ENCODE results near the gene B4GALNT4.
"Not testable (repeated sequence)": the region's sequence is repeated elsewhere in the genome, so short reads cannot be mapped to it uniquely, and the experiment has no call there.

B4GALNT4 gene

GRCh38 chr11:336659-337198 is 32.6 kb upstream of the B4GALNT4 start:
- no peak for DNase-seq

DNA sequence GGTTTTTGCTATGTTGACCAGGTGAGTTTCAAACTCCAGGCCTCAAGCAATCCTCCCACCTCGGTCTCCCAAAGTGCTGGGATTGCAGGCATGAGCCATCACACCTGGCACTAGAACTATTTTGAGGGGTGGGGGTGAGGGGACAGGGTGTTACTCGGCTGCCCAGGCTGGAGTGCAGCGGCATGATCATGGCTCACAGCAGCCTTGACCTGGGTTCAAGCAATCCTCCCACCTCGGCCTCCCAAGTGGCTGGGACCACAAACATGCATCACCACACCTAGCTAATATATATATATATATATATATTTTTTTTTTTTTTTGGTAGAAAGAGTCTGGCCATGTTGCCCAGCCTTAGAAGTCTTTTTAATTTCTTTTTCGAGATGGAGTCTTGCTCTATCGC is 31.6 kb upstream of the B4GALNT4 start:
- DNase-seq = no peak

- no peak for DNase-seq
Measured at GRCh38 chr11:339963-340362, 29.3 kb upstream of the B4GALNT4 start.

DNA sequence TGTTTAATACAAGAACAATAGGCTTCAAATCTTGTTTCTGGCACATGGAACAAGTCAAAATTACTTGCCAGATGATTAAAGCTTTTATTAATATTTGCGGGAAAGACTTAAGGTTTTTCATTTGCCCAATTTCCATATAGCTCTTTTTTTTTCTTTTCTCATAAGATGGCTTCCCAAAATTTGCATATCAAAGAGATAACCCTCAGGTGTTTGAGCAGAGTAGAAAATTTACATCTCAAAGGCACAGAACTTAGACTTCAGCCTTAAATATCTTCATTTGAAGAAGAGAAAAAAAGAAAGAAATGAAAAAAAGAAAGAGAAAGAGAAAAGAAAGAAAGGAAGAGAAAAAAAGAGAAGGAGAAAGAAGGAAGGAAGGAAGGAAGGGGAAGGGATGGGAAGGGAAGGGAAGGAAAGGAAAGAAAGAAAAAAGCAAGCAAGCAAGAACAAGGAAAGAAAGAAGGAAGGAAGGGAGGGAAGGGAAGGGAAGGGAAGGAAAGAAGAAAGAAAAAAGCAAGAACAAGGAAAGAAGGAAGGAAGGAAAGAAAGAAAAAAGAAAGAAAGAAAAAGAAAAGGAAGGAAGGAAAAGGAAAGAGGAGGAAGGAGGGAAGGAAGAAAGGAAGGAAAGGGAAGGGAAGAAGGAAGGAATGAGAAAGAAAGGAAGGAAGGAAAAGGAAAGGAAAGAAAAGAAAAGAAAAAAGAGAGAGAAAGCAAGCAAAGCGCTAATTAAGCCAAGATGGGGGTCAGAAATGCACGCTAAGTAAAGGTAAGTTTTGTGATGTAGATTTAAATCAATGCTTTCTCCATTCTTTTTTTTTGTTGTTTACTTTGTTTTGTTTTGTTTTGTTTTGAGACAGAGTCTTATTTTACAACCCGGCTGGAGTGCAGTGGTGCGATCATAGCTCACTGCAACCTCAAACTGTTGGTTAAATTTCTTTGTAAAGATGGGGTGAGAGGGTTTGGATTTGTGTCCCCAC is 28.5 kb upstream of the B4GALNT4 start:
- peak; percentile 30 for DNase-seq

GRCh38 chr11:342328-342727 is 27.0 kb upstream of the B4GALNT4 start:
- DNase-seq = no peak

DNA sequence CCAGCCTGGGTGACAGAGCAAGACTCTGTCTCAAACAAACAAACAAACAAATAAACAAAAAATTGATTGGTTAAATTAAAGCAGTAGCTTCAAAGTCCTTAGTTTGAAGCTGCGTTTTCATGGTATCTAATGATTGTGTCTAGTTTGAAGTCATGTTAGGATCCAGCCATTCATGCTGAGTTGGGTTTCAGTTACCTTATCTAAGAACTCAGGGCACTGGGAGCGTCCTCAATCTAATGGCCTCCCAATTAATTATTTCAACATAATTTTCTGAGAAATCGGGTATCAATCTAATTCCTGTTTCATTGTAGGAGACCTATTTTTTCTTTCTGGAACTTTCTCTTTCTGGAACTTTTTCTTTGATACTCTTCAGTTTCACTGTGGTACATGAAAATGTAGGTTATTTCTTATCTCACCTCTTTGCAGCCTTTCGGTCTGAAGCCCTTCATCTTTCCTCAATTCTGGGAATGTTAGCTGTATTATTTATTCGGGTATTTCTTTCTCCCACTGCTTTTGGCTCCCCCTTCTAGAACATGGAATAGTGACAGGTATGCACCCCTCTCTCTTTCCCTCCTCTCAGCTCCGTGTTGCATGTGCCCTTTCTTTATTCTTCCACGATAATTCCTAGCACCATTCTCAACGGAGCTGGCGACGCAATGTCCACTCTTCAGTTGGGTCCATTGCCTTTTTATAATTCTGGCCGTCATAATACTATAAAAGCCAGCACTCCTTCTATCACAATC is 24.3 kb upstream of the B4GALNT4 start:
- no peak for DNase-seq

GRCh38 chr11:346529-346928 is 22.8 kb upstream of the B4GALNT4 start:
- no peak for DNase-seq

GRCh38 chr11:349270-349954 is 19.9 kb upstream of the B4GALNT4 start:
- DNase-seq = not testable (repeated sequence)

GRCh38 chr11:350033-350722 is 19.1 kb upstream of the B4GALNT4 start:
- DNase-seq = not testable (repeated sequence)

GRCh38 chr11:350723-351255 is 18.5 kb upstream of the B4GALNT4 start:
- DNase-seq = no peak

GRCh38 chr11:351411-351810 is 17.9 kb upstream of the B4GALNT4 start:
- DNase-seq = no peak

DNA sequence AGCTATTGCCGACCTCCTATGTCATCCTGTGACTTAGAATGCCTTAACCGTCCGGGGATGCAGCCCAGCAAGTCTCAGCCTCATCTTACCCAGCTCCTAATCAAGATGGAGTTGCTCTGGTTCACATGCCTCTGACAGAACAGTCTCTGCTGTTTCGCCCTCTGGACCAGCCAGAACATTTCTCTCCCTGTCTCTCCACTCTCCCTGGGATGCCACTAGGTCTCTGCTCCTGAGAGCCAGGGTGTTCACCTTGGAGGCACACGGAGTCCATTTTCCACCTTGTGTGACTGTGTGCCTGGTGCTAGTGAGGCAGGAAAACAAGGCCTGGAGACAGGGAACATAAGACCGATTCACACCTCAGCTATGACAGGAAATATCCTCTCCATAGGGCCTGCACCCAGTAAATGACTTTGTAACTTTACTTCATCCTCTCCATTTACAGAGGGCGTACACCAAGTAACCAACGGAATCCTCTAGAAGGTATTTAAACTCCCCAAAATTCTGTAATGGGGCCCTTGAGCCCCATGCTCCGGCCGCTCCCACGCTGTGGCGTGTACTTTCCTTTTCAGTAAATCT is 16.8 kb upstream of the B4GALNT4 start:
- no peak for DNase-seq

- DNase-seq = no peak
Measured at GRCh38 chr11:353179-353873, 16.0 kb upstream of the B4GALNT4 start.

DNA sequence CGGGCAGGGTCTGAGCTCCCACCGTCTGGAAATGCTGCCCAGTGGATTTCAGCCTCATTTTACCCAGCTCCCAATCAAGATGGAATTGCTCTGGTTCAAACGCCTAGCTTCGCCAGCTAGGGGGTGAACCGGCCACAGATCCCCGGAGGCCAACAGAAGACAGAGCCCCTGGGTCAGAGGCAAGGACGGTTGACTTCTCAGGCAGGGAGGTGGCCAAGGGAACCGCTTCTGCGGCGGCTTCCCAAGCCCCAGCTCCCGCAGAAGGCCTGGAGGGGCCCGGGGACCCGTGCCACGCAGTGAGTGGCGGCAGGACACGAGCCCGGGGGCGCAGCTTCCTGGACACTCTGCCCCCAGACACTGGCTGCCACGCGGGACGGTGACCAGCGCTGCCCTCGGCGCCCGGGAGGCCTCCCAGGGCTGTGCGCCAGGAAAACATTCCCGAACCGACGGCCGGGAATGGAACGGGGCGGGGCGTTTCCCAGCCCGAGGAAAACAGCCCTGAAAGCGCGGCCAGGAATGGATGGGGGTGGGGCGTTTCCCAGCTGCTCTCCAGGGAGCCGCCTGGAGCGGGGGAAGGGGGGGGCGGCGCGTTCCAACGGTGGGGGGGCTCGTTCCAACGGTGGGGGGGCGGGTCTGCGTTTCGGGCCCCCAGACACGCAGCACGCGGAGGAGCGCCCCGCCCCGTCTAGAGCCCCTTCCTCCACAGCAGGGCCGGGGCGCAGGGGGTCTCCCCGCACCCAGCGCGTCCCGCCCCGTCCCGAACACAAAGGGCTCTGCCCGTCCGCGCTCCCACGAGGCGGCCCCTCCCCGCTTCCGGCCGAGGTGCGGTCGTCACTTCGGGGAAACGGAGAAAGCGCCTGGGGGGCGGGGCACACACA is 13.5 kb upstream of the B4GALNT4 start:
- DNase-seq = peak; percentile 66

- DNase-seq = no peak
Measured at GRCh38 chr11:356610-357009, 12.7 kb upstream of the B4GALNT4 start.

- no peak for DNase-seq
Measured at GRCh38 chr11:357582-357981, 11.7 kb upstream of the B4GALNT4 start.

DNA sequence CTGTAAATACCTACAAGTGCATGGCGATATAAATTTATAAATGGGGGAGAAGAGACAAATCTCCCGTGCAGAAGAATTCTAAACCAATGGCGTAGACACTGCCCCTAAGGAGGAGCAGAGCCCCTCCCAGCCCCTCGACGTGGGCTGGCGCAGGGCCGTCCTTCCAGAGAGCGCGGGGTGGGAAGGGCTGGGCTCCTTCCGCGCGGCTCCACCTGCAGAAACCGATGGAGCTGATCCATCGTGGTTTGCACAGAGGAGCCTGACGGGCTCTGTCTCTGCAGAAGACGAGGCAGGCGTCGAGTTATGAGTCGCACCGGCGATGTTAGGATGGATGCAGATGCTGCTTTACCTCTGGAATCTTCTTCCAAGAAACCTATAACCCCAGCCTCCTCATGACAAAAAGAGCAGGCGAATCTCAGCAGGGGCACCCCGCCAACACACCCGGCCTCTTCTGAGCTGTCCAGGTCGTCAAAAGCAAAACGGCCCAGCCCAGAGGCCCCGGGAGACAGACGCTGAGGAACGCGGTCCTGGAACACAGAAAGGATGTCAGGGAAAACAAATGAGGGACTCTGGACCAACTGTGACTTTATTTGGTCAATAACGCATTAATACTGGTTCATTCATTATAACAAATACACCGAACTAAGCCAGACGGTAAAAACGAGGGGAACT is 11.0 kb upstream of the B4GALNT4 start:
- DNase-seq = no peak

- no peak for DNase-seq
Measured at GRCh38 chr11:359181-359714, 10.1 kb upstream of the B4GALNT4 start.
